ENCODE results near the gene GOLGA6A. TPM values are rescaled to one million over a fixed set of nuclear protein-coding genes. Genes with fewer than 3 reads are reported as not detected.

The GOLGA6A gene
- total and polyA plus RNA-seq, 9 of the 15 experiments (the other 6 are each of a cell fraction or from before 2014, with no cell fraction given) = not detected

- peak; percentile 81 for FAIRE-seq
- Histone ChIP-seq H3K4me2 (ENCODE audit: insufficient read depth, low read length) (no peak overlapping the region), H4K20me1 (replicated peaks; ENCODE audit: control insufficient read depth, insufficient read depth, low read length) (peaks cover 30% of the 10 kb centered on the region), H3K36me3 (ENCODE audit: control insufficient read depth, insufficient read depth, low read length) (peaks cover 31% of the 10 kb centered on the region; the same call in 1 of the 3 replicates), H3K27ac (ENCODE audit: extremely low read depth, low read depth, low read length) (no peak overlapping the region), H3K9me1 (ENCODE audit: control insufficient read depth, insufficient read depth, low read length) (no peaks in the 10 kb centered on the region), H3K9me3 (replicated peaks; ENCODE audit: control insufficient read depth, insufficient read depth, low read depth, low read length) (no peaks in the 10 kb centered on the region), H3K4me1 (replicated peaks in 1 of 2; ENCODE audit: control insufficient read depth in 2 of 2, insufficient read depth in 2 of 2, low read length in 2 of 2) (peaks cover 0 to 7% of the 10 kb centered on the region in 2 experiments; a peak in 3 of 5 replicates), H3K9ac (ENCODE audit: insufficient read depth in 1 of 2, low read depth in 2 of 2, low read length in 2 of 2) (peak overlapping the region in 1 of 2 experiments; percentile 32; a peak in 1 of 4 replicates), H3K79me2 (ENCODE audit: control insufficient read depth, insufficient read depth, low read length) (no peaks in the 10 kb centered on the region), H3K4me3 (no peak overlapping the region), H2AFZ (ENCODE audit: low read depth, low read length) (no peak overlapping the region), H3K27me3 (ENCODE audit: control insufficient read depth in 2 of 2, insufficient read depth in 2 of 2, low read length in 2 of 2) (peaks cover 0 to 29% of the 10 kb centered on the region in 2 experiments; a peak in 3 of 5 replicates)
- intact Hi-C loops (cut with micrococcal nuclease) = loop anchor here (5.0 kb wide), 1 partner anchor 47 kb away; the partner anchor contains the start of genes PML and STOML1
- in situ Hi-C loops (cut with MboI) = loop anchor here (5.0 kb wide), 1 partner anchor 62 kb away; no protein-coding TSS in a partner anchor
- peak; percentile 24 to 55 (median 49) for DNase-seq (ENCODE audit: extremely low read depth in 1 of 4, low spot score in 3 of 4)
- no peak for ATAC-seq
- ChIA-PET POLR2A (interaction anchor here (0.6 to 1.4 kb wide), 4 partner anchors 9 to 16 kb away, joined by 3 to 4 read pairs (median 4); no protein-coding TSS in a partner anchor), CTCF (ENCODE audit: low intra/inter-chr PET ratio) (interaction anchor here (2.9 kb wide), 1 partner anchor 66 kb away, joined by 18 read pairs; no protein-coding TSS in a partner anchor)
- 24% methylated on average over 9 of the region's 9 CpGs for WGBS (ENCODE audit: insufficient coverage, low coverage, missing lambda C conversion rate)
- BruUV-seq (replicated peaks) = no TSS peak
- no peak for TF ChIP-seq ZNF507 (tag; conservative IDR thresholded peaks at IDR 0.05)
- TF ChIP-seq ZEB2 (IDR thresholded peaks at IDR 0.05) = no peak
- no peak for TF ChIP-seq POLR2G (IDR thresholded peaks at IDR 0.05; ENCODE audit: low read depth, low read length)
- TF ChIP-seq RERE (CRISPR knock-in tag; IDR thresholded peaks at IDR 0.05; ENCODE audit: borderline replicate concordance) = no peak
- TF ChIP-seq EGR1 (conservative IDR thresholded peaks at IDR 0.05) = no peak
- TF ChIP-seq, protein P1, sequence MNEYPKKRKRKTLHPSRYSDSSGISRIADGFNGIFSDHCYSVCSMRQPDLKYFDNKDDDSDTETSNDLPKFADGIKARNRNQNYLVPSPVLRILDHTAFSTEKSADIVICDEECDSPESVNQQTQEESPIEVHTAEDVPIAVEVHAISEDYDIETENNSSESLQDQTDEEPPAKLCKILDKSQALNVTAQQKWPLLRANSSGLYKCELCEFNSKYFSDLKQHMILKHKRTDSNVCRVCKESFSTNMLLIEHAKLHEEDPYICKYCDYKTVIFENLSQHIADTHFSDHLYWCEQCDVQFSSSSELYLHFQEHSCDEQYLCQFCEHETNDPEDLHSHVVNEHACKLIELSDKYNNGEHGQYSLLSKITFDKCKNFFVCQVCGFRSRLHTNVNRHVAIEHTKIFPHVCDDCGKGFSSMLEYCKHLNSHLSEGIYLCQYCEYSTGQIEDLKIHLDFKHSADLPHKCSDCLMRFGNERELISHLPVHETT (CRISPR knock-in tag; conservative IDR thresholded peaks at IDR 0.05 in 1 of 2, IDR thresholded peaks at IDR 0.05 in 1 of 2) = no peak
- TF ChIP-seq CREM (IDR thresholded peaks at IDR 0.05; ENCODE audit: low read depth) = no peak
- no peak for TF ChIP-seq BRF1 (IDR thresholded peaks at IDR 0.05; ENCODE audit: borderline replicate concordance, extremely low read depth, insufficient read length)
- peak; percentile 80 for TF ChIP-seq TEAD4 (IDR thresholded peaks at IDR 0.05; ENCODE audit: low read length)
- TF ChIP-seq TEAD4 (CRISPR knock-in tag; IDR thresholded peaks at IDR 0.05; ENCODE audit: borderline replicate concordance) = no peak
- TF ChIP-seq ZNF398 (CRISPR knock-in tag; IDR thresholded peaks at IDR 0.05) = no peak
These were observed 43.4 kb downstream of the GOLGA6A start for GRCh38 chr15:74038707-74039655.

Data from K562 (cell line).